Epithelial cell of proximal tubule (primary cell): ENCODE data around the gene TRNP1. TPM values are rescaled to one million over a fixed set of nuclear protein-coding genes. Genes with fewer than 3 reads are reported as not detected.

Experiments used
- DNase-seq: peaks from one replicate; pipeline ENCODE4 v3.0.0-alpha.2; 2011; ENCODE audit warnings: low read depth
- H3K4me3 ChIP-seq: 2 replicates; pipeline ENCODE4 v1.5.1; 2011; ENCODE audit warnings: low read depth, mild to moderate bottlenecking, low read length
- total RNA-seq: library from RNA; depleted of rRNA; stranded (reverse); fragments of >200 nt; gene quantifications from 2 replicates; pipeline ENCODE4 v1.2.3, GENCODE V29; 2015
- TF ChIP-seq, protein P1 (sequence below): conservative IDR thresholded peaks from 2 replicates; pipeline ENCODE4 v1.5.1; 2012; ENCODE audit warnings: low read depth, mild to moderate bottlenecking, low read length

The TRNP1 gene
- total RNA-seq, 1 donor from 2014 or later: 159 TPM

DNA sequence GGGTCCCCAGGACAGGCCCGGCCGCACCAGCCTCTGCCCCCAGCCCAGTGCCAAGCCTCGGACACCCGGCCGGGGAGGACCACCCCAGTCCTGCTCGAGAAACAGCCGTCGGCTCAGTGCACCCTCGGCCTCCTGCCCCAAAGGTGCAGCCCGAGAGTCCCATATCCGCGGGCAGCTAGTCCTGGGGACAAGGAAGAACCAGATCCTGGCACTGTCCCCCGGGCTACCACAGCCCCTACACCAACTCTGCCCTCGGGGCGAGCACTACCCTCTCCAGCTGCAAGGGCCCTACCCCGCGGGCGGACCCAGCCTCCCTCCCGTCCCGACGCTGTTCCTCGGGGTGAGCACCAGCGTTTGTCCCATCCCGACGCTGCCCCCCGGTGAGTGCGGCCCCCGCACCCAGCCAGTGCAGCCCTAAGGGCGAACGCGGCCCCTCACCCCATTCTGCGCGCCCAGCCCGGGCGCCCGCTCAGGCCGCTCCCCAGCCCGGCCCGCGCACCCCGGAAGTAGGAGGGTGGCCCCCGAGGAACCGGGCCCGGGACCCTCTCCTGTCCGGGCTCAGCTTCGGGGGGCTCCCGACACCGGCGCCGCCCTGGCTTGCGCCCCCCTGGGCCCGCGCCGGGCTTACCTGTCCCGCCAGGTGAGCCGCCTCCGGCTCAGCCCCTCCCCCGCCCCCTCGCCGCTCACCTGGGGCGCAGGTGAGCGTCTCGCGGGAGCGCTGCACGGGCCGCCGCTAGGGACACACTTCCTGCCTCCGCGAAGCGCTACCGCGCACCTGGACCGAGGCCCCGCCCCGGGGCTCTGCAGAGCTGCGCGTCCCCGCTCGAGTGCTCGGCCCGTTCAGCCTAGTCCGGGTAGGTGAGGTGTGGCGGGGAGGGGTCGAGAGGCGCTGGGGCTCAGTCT is 33.5 kb upstream of the TRNP1 start, which contains the start of gene KDF1:
TSS of gene KDF1 (minus strand) at position 747 of the 903 bp plus-strand sequence. CDS start 8,088 bp downstream, outside the sequence.
- DNase-seq: no peak
- peak within 1 kb of the TSS; percentile 68 for H3K4me3 ChIP-seq
- TF ChIP-seq, protein P1, sequence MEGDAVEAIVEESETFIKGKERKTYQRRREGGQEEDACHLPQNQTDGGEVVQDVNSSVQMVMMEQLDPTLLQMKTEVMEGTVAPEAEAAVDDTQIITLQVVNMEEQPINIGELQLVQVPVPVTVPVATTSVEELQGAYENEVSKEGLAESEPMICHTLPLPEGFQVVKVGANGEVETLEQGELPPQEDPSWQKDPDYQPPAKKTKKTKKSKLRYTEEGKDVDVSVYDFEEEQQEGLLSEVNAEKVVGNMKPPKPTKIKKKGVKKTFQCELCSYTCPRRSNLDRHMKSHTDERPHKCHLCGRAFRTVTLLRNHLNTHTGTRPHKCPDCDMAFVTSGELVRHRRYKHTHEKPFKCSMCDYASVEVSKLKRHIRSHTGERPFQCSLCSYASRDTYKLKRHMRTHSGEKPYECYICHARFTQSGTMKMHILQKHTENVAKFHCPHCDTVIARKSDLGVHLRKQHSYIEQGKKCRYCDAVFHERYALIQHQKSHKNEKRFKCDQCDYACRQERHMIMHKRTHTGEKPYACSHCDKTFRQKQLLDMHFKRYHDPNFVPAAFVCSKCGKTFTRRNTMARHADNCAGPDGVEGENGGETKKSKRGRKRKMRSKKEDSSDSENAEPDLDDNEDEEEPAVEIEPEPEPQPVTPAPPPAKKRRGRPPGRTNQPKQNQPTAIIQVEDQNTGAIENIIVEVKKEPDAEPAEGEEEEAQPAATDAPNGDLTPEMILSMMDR: peak; percentile 24

DNA sequence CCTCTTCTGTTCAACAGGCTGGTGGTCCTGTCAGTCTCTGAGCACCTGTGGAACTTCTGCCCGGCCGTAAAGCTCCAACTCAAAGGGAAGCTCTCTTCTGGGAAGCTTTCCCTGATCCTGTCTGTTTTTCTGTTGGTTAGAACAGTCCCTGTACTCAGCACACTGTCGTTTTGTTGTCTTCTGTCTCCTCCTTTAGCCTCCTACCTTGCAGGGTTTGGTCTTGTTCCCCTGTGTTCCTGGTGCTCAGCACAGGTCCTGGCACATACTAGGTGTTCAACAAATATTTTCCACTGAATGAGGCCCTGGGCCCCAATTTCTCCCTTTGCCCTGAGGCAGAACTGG is 32.9 kb upstream of the TRNP1 start:
- TF ChIP-seq, protein P1: no peak
- DNase-seq: no peak
- peak overlapping the region; percentile 68 for H3K4me3 ChIP-seq

DNA sequence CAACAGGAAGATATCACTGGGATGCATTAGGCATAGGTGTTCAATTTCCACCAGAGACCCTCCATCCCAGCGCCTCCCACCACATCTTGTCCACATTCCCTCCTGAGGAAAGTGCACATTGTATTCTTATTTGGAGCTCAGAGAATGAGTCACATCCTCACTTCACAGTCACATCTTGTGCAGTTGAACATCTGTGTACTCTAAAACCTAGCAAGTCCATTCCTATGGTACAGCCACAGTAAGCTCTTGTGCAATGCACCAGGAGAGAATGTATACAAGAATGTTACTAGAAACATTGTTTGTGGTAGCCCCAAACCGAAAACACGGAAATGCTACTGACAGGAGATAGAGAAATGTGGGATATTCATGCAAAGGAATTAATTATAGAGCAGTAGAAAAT is 31.7 kb upstream of the TRNP1 start:
- TF ChIP-seq, protein P1: no peak
- H3K4me3 ChIP-seq: no peak overlapping the region
- peak; percentile 22 for DNase-seq

DNA sequence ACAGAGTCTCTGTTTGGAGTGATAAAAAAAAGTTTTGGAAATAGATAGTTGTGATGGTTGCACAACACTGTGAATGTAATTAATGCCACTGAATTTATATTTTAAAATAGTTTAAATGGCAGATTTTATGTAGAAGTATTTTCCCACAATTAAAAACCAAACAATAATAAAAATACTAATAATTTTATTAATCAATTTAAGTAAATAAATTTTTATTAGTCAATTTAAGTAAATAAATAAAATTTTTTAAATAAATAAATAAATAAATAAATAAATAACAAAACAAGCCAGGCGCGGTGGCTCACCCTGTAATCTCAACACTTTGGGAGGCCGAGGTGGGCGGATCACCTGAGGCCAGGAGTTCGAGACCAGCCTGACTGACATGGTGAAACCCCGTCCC is 28.3 kb upstream of the TRNP1 start:
- H3K4me3 ChIP-seq: no peak overlapping the region
- TF ChIP-seq, protein P1: no peak
- no peak for DNase-seq

DNA sequence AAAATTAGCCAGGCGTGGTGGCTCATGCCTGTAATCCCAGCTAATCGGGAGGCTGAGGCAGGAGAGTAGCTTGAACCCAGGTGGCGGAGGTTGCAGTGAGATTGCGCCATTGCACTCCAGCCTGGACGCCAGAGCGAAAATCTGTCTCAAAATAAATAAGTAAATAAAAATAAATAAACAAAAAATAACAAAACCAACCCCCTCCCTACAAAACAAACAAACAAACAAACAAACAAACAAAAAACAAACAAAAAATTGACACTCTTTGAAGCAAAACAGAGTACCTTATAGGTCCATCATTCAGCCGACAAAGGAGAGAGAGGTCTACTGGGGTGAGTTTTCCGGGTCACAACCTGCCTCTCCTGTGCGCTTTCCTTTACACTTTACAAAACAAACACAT is 27.9 kb upstream of the TRNP1 start:
- TF ChIP-seq, protein P1: no peak
- H3K4me3 ChIP-seq: no peak overlapping the region
- no peak for DNase-seq

DNA sequence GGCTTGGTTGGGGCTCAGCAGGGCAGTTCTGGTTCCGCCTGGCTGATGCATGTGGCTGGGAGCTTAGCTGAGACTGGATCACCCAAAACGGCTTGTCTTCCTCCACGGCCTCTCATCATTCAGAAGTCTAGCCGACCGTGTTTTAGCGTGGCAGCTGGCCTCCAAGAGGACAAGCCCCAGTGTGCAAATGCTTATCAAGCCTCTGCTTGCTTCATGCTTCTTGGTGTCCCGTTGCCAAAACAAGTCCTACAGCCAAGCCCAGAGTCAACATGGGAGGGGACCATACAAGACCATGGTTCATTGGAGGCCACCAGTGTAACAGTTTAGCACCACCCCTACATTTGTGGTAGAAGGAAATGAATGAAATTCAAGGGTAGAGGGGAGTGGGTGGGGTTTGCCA is 22.7 kb upstream of the TRNP1 start:
- TF ChIP-seq, protein P1: no peak
- no peak overlapping the region for H3K4me3 ChIP-seq
- DNase-seq: no peak

DNA sequence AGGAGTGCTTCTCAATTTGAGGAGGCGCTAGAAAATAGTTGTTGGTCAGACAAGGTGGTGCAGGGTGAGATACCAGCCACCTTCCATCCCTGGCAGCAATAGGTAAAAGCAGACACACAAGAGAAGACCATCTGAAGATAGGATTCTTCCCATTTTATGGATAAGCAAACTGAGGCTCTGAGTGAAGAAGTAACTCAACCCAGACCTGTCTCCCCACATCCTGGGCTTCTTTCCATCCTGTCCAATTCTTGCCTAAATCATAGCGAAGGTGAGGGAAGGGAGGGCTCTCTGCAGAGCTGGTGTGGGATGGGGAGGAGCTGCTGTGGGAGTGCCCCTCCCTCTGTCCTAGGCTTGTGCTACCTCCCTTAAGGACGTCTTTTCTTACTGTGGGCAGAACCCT is 21.9 kb upstream of the TRNP1 start:
- no peak overlapping the region for H3K4me3 ChIP-seq
- TF ChIP-seq, protein P1: no peak
- no peak for DNase-seq
